HG02642 (cell line): ENCODE results near the gene IRF9.
"Not testable (repeated sequence)": the region's sequence is repeated elsewhere in the genome, so short reads cannot be mapped to it uniquely, and the experiment has no call there.

ENCODE experiments used
- ATAC-seq: cut with Tn5 transposase; IDR thresholded peaks from one replicate; pipeline ENCODE4 v1.9.1; 2021; ENCODE audit warnings: mild to moderate bottlenecking; ENCODE audit not compliant: unreplicated experiment, poor library complexity

IRF9 gene

DNA sequence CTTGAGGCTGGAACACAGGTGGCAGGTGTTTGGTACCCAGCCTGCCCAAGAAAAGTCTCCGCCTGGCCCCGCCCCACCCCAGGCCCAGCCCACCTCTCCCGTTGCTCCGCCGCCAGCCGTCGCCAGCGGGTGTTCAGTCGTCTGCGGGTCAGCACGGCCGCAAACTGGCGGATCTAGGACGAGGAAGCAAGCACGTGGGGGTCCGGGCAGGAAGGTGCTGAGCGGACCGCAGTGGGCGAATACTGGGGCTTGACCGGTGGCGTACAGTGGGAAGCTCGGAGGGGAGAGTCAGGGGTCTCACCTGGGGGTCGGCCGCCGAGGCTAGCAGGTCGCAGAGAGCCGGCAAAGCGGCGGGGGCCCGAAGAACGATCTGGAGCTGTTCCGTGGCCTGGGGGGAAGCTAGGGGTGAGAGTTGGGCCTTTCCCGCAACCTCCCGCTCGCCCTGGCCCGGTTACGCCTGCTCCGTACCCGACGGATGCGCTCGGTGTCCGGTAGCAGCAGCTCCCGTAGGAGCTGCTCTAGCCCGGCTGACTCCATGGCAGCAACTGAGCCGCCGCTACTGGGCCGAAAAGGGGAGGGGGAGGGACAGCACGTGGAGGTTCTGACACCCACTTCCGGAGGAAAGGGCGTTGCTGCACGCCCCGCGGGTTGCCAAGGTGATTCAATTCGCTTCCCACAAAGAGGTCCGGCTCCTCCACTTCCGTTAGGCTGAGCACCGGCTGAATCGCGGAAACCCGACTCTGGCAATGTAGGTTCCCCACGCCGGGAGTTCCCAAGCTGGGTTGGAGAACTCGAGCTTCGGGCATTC, 27.4 kb downstream of the IRF9 start, which contains the start of gene IPO4:
Gene IPO4, minus strand, starts transcription at position 566 of the 808 bp plus-strand sequence. Its CDS starts 29 bp downstream, at position 537.
- peak; percentile 89 for ATAC-seq

DNA sequence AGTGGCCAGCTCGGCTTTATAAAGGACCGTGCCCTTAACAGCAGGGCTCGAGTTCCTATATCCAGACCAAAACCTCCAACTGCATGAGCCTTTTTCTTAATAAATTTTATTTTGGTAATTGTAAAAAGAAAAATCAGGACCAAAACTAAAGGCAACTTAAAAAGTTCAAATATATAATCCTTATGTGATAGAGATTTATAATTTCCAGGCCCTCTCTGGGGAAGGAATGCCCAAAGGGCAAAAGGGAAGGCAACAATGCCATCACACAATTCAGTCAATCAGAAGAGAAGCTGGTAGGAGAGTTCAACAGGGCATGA, 28.0 kb downstream of the IRF9 start:
- no peak for ATAC-seq

DNA sequence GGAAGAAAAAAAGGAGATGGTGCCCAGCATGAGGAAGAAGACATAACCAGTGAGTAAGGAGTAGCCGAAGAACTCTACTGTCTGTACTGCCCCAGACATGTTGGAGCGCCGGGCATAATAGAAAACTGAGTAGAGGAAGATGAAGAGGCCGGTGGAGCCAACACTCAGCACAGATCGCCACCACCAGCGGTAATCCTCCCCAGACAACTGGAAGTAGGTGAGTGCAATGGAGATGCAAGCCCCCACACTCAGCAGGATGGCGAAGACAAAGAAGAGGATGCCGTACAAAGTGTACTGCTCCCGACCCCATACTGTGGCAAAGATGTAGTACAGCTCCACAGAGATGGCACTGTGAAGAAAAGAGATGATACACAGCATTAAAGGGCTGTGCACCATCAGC, 28.4 kb downstream of the IRF9 start:
- ATAC-seq: no peak

DNA sequence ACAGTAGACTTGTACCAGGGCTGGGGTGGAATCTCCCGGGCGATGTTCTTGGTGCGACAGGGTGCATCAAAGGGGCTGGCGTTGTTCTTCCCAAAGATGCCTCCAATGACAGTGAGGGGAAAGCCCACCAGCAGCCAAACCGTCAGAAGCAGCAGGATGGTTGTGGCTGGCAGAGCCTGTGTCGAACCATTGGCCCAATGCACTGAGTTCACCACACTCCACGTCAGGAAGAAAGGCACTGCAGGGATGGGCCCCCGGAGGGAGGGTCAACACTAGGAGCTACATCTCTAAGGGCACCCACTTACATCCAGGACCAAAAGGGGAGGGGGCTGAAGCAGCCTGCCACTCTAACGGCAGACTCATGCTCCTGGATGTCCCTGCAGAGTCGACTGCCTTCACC, 29.4 kb downstream of the IRF9 start:
- ATAC-seq: no peak

DNA sequence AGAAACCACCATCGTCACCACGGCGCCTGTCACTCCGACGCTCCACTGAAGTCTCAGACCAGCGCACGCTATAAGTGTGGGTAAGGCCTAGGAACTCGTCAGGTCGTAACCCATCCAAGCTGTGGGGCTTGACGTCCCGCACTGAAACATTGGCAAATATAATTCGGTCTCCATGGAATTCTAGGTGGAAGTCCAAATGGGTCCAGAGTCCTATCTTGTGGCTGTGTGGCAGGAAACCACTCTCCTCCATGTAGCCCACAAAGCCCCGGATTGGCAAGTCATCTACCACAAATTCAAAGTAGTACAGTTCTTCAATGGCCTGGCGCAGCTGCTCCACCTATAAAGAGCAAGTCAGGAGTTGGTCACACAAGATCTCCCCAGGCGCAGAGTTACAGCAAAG, 31.9 kb downstream of the IRF9 start:
- no peak for ATAC-seq

DNA sequence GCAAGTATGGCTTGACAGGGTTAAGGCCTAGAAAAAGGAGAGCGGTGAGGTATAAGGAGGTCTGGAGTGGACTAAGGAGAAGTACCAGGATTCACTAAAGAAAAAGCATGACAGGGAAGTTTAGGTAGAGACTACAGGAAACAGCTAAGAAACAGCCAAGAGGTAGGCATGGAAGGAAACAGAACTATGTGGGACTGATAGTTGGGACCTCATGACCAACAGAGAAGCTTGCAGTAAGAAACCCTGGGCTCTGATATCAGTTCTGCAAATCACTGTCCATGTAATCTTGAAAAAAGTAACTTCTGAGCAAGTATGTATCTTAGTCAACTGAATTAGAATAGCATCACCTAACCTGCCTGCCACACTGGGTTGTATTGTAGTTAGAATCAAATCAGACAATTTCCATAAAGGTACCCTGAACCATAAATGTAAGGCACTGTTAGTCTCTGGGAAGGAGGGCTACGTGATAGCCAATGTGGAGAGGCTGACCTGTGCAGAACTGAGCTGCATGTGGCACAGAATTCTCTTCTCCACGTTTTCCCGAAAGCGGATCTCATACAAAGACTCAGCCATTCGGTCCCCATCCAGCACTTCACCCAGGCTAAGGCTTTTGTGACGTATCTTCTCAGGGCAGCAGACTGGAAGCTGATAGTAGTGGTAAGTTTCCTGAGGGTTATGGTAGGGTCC, 33.3 kb downstream of the IRF9 start:
- ATAC-seq: no peak

DNA sequence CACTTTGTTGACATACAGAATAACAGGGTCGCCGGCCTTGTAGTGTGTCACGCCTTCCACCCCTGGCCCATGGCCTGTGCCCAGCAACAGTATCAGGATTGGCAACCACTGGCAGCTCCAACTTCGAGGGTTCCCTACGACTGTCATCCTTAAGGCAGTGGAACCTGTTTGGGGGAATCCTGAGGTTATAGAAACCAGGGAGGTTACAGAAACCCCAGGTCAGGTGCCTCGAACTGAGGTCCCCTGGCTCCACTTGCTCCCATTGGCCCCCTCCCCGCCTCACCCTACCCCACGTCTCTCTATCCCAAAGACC, 33.8 kb downstream of the IRF9 start:
- ATAC-seq: no peak

DNA sequence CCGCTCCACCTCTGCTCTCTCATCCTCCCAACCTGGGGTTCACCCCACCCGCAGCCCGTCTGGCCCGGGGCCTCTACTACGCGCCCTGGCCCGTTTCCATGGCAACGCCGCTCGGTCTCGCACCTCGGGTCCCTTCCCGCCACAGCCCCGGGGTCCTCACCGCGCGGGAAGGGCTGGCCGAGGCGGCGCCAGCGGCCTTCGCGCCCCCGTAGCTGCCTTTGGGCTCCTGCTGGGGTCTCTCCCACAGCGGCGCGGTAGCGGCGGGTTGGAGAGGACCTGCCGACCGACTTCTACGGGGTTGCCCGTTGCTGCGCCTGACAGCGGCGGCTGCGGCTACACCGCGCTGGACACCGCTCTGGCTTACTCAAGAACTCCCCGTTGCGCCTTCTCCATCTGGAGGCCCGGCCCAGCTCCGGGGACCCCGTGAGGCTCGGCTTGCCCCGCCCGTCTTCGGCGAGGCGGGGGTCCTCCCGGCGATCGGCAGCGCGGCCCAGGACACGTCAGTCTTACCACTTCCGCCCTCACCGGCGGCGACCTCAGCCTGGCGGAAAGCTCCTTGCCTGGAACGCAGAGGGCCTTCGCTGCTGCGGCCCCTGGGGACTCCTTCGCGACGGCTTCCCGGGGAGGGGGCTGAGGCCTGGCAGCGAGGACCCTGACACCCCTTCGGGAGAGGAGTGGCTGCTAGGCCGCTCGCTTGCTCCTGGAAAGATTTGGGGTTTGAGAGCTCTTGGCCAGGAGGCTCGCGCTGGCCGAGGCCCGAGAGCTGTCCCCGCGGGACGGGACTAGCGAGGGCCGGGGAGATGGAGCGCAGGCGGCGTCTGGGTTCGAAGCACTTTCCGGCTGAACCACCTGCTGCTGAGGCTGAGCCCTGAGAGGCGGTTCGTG, 34.4 kb downstream of the IRF9 start, which contains the start of gene TM9SF1:
Gene TM9SF1, minus strand, starts transcription at position 256 of the 885 bp plus-strand sequence. CDS start 422 bp downstream, outside the sequence.
- peak; percentile 83 for ATAC-seq

DNA sequence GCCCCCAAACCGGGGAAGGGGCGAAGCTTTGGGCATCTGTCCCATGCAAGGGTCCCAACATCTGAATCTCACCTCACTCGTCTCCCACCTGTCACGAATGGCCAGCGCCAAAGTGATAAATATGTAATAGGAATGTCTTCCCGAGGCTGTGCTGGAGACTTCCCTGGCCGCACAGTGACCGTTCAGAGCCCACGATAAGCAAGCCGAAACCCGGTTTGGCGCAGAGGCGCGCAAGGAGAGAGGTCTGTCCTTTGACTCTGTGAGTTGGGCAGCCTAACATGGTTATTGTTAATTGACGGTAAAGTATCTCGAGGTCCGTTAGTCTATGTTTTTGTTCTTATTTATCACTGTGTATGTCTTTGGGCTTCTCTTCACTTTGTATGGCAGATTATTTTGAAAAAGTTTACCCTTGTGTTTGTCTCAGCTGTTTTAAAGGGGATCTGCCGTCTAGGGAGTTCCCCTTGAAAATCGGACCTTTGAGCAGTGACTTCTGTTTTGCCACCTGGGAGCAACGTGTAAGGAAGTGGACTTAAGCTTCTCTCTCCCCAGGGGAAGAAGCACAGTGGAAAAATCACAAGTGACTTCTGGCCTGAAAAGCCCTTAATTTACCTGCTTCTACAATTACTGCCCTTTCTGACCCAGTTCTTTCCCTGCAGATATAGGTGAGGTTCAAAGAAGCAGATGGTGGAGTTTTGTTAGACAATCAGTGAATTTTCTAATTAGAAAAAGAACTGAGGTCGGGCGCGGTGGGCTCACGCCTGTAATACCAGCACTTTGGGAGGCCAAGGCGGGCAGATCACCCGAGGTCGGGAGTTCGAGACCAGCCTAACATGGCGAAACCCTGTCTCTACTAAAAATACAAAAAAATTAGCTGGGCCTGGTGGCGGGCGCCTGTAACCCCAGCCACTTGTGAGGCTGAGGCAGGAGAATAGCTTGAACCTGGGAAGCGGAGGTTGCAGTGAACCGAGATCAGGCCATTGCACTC, 35.3 kb downstream of the IRF9 start:
- ATAC-seq: peak; percentile 28

DNA sequence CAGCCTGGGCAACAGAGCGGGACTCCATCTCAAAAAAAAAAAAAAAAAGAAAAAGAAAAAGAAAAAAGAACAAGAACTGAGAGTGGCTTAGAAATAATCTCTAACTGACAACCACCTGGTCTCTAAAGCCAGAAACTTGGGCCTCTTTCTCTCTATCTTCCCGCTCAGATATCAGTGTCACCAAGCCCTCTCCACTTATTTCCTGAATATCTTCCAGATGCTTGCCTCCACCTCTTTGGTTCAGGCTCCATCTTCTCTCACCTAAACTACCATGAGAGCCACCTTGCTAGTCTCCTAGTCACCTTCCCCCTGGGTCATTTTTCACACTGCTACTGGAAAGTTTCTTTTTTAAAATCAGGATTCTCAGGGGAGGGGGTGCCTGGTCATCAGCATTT, 36.0 kb downstream of the IRF9 start:
- no peak for ATAC-seq

DNA sequence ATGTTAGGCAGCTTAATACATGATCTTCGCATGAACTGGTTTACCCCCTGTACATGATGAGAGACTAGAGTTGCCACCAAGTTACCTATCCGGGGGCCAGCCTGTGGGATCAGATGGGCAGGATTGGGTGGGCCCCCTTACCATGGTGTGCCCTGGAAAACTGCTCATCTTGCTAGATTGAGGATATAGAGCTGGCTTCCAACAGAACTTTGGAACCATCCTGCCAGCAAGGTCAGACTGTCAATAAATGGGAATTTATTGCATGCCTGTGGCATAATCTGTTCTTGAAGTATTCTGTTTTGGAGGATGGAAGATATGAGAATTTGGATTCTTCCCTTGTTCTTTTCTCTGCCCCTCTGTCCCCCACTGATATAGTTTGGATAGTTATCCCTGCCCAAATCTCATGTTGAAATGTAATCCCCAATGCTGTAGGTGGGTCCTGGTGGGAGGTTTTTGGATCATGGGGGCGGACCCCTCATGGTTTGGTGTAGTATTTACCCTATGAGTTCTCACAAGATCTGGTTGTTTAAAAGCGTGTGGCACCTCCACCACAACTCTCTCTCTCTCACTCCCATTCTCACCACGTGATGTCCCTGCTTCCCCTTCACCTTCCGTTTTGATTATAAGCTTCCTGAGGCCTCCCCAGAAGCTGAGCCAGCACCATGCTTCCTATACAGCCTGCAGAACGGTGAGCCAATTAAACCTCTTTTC, 37.9 kb downstream of the IRF9 start:
- no peak for ATAC-seq

DNA sequence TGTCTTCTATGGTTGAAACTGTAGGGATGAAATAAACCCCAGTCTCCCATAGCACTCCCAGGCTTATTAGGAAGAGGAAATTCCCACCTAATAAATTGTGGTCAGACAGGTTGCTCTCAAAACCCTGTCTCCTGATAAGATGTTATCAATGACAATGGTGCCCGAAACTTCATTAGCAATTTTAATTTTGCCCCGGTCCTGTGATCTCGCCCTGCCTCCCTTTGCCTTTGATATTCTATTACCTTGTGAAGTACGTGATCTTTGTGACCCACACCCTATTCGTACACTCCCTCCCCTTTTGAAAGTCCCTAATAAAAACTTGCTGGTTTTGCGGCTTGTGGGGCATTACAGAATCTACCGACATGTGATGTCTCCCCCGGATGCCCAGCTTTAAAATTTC, 41.5 kb downstream of the IRF9 start:
- not testable (repeated sequence) for ATAC-seq

DNA sequence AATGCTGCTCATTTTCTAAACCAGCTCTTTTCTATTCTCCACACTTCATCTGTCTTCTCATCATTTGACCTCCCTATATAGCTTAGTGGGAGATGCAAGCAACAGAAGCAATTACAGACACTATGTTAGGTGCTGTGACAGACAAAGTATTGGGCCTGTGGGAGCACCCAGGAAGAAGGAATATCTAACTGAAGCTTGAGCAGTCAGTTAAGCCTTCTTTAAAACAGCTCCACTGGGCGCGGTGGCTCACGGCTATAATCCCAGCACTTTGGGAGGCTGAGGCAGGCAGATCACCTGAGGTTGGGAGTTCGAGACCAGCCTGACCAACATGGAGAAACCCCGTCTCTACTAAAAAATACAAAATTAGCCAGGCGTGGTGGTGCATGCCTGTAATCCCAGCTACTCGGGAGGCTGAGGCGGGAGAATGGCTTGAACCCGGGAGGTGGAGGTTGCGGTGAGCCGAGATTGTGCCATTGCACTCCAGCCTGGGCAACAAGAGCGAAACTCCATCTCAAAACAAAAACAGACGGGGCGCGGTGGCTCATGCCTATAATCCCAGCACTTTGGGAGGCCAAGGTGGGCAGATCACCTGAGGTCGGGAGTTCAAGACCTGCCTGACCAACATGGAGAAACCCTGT, 42.3 kb downstream of the IRF9 start:
- not testable (repeated sequence) for ATAC-seq

DNA sequence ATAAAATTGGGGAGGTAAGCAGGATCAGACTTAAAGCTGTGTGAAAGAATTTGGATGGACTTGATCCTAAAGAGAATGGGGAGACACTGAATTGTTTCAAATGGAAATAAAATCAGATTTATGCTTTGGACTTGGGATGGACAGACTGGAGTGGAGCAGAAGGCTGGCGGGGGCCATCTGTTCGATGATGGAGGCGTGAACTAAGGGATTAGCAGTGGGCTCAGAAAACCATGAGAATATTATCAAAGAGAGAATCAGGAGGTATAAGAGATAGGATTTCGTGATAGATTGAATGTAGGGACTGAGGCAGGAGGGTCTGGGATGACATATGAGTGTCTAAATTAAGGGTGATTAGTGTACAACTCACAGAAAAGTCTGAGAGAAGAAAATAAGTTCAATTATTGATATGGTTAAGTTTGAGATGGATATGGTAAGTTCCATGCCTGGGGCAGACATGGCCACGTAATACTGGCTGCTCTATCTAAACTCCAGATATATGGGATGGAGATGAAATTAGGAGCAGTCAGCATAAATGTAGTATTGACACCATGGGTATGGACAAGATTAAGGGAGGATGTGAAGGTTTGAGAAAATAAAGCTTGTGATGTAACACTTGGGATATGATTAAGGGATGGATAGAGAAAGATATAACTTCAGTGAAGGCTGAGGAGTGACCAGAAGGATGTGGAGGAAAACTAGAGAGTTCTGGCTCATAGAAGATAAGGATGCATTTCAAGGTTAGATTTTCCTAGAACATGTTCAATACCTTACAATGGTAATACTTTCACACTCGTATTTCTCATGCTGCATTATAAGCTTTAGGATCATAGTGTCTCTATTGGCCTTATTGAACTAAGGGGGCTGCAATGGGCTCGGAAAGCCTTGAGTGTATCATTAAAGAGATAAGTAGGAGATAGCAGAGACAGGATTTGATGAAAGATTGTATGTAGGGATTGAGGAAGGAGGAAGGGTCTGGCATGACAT, 43.4 kb downstream of the IRF9 start:
- ATAC-seq: no peak

DNA sequence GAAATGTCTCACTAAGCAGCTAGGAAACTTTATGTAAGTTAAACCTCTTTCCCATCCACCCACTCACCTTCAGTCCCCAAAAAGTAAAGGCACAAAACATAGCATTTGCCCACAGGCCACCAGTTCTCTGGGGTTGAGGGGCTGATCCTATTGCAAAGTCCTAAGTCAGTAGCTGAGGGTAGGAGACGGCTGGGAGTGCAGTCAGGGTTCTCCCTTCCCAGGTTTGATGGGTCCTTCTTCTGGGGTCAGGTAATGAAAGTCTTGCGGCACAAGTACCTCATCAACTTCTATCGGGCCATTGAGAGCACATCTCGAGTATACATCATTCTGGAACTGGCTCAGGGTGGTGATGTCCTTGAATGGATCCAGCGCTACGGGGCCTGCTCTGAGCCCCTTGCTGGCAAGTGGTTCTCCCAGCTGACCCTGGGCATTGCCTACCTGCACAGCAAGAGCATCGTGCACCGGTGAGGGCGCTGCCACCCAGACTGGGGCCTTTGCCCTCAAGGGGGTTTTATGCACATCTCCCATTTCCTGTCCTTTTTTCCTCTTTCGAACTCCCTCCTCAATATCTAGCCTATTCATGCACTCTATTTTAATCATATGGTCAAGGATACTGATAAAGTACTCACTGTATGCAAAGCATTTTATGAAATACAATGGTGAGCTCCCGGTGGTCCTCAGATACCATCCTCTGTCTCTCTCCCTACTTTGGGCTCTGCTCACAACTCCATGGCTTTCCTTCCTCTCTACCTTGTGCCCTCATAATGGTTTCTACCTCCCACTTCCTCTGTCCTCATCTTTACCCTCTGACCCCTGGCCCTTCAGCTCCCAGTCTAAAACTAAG, 45.4 kb downstream of the IRF9 start:
- ATAC-seq: no peak

DNA sequence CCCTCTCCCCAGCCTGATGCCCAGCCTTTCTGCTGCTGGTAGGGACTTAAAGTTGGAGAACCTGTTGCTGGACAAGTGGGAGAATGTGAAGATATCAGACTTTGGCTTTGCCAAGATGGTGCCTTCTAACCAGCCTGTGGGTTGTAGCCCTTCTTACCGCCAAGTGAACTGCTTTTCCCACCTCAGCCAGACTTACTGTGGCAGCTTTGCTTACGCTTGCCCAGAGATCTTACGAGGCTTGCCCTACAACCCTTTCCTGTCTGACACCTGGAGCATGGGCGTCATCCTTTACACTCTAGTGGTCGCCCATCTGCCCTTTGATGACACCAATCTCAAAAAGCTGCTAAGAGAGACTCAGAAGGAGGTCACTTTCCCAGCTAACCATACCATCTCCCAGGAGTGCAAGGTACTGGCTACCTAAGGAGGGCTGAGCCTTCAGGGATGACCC, 46.1 kb downstream of the IRF9 start:
- ATAC-seq: no peak

DNA sequence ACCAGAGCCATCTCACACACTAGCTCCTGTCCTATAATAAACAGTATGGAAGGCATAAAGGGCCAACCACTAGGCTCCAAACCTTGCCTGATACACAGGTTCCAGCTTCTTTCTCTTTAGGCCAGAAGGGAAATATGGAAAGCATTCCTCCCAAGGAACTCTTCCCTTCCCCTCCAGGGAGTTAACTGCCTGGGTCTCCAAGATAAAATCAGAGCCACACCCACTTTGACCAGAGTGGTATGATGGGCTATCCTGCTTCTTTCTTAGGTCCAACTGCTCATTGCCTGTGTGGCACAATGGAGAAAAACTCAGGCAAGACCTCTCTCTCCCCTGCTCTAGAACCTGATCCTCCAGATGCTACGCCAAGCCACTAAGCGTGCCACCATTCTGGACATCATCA, 46.6 kb downstream of the IRF9 start:
- no peak for ATAC-seq
